Measurements from ENCODE around the gene NAAA.
"Not testable (repeated sequence)": the region's sequence is repeated elsewhere in the genome, so short reads cannot be mapped to it uniquely, and the experiment has no call there.

NAAA gene

DNA sequence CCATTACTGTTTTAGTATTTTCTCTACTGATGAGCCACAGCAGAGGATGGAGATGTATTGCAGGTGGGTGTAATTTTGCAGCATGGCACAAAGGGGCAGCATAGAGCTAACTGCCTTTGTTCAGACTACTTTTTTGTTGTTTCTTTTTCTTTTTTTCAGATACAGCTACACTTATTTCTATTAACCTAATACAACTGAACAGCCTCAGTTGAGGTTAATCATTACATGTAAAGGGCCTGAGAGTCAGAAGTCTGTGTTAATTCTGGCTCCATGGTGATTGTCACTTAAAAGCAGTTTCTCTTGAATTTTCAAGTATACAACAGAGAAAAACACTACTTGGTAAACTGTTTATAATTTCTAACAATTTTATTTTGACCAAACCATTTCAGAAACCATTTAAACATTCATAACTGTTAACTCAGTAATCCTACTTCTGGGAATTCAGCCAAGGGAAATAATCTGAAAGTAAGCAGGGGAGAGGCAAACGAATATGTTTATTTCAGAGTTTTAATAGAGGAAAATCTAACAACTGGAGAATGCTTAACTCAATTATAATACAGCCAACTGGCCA lies 24.6 kb downstream of the NAAA start:
- DNase-seq = no peak

DNA sequence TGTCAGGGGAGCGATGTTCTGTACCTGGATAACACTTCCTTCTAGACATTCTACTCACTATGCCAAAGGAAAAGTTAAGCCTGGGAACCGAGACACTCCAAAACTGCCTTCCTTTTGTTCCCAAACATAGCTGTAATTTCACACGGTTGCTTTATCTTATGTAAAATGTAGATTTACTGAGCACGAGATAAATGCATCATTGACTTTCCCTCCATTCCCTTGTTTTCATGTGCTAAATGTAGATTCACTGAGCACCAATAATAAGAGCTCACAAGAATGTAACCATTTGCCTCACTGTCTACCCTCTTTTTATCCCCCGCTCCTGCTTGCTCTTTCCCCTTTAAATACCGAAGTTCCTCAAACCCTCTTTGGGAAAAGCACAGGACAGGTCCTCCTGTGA lies 27.8 kb downstream of the NAAA start:
- no peak for DNase-seq

DNA sequence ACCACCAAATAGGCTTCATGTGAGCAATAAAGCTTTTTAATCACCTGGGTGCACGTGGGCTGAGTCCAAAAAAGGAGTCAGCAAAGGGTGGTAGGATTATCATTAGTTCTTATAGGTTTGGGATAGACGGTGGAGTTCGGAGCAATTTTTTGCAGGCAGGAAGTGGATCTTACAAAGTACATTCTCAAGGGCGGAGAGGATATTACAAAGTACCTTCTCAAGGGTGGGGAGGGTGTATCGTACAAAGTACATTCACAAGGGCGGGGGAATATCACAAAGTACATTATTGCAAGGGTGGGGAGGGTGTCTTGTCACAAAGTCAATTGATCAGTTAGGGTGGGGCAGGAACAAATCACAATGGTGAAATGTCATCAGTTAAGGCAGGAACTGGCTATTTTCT lies 30.0 kb downstream of the NAAA start:
- DNase-seq = not testable (repeated sequence)

DNA sequence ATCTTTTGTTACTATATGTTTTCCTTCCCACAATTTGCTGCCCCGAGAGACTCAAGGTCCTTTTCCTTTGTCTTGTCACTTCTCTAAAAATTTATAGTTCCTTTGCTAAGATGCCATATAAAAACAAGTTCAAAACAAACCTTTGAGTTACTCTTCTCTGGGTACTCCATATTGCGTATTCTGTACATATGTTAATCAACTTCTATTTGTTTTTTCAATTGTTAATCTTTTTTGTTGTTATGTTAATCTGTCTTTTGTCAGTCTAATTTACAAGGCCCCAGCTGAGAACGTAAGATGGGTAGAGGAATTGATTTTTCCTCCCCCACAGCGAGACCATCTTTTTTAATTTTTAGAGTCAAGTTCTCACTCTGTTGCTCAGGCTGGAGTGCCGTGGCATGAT lies 31.4 kb downstream of the NAAA start:
- DNase-seq = no peak

DNA sequence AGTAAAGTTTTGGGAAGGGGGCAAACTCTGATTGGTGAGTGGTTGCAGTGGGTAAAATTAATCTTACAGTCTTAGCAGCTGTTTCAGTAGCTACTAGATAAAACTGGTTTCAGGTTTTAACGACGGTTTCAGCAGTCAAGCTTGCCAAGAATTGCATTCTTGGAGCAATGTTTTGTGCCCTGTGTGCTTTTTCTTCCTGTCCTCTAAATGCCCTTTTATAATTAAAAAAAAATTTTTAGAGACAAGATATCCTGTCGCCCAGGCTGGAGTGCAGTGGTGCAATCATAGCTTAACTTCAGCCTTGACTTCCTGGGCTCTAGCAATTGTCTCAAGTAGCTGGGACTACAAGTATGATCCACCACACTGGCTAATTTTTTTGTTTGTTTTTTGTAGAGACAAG lies 32.3 kb downstream of the NAAA start:
- DNase-seq = no peak

DNA sequence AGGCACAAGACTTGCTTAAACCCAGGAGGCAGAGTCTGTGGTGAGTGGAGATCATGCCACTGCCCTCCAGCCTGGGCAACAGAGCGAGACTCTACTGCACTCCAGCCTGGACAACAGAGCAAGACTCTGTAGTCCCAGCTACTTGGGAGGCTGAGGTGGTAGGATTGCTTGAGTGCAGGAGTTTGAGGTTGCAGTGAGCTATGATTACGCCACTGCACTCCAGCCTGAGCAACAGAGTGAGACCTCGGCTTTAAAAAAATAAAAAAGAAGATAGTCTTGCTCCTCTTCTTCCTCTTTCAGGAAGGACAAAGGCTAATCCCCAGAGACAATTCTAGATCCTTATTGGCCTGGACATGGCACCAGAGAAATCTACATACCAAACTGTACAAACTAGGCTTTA lies 32.8 kb downstream of the NAAA start:
- no peak for DNase-seq

DNA sequence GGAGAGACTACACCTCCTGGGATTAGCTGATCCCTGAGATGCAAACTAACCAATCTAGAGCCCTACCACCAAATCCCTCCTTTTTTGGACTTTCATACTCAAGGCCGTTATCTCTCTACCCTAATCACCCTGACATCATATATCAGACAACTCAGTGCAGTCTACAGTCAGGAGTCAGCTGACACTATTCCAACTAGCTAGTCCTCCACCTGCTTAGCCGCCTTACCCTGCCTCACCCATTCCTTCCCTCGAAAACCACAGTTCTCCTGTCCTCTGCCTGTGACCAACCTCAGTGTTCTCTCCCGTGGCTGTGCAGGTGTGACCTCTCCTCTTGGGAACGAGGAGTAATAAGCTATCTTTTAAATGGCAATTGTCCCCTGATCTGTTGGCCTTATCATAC lies 36.7 kb downstream of the NAAA start:
- no peak for DNase-seq

DNA sequence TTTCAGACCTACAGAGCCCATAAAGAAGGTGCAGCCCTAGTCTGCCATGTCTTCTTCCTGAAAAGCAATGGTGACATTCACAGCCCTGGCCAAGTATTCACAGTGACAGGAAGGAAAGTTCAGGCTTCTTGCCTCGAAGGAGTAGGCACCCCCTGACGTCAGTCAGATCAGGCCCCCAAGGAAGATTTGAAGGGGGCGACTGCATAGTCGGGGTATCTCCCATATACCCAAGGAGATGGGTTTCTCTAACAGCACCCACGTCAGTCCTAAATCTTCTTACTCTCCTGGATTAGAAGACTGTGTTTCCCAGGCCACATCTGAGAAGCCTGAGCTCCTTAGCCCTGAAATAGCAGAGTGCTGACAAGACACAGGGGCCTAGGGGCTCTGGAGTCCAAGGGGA lies 38.5 kb downstream of the NAAA start, which contains the start of gene PPEF2:
Gene PPEF2, minus strand, starts transcription at position 101 of the 400 bp plus-strand sequence. CDS start 6,127 bp downstream, outside the sequence.
- no peak for DNase-seq

DNA sequence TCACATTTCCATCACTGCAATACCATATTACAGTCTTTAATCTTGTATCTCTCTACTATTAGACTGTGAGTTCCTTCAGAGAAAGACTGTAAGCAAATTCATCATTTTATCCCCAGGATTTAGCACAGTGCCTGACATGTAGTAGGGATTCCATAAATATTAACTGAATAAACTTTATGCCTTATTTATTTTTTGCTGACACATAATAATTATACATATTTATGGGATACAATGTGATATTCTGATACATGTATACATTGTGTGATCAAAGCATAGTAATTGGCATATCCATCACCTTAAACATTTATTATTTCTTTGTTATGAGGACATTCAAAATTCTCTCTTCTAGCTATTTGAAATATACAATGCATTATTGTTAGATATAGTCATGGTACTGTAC lies 42.3 kb downstream of the NAAA start:
- DNase-seq = no peak

DNA sequence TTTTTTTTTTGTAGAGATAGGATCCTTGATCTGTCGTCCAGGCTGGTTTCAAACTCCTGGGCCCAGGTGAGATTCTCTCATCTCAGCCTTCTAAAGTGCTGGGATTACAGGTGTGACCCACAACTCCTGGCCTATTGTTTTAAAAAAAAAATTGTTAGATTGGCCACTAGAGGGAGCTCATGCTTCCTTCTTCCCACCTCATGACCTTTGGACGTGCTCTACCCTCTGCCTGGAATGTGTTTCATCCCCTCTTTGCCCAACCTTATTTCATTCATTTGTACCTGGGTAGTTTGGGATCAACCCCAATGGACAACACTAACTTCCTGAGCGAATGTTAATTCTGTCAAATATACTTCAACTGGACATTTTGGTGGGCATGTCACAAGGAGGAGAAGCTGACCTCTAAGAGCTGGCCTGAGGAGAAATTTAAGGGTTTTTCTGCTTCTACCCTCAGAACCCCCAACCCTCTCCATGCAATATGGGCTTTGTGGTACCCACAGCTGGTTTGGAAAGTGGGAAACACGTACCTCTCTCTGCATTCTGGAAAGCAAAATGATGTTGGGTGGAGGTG lies 45.0 kb downstream of the NAAA start:
- no peak for DNase-seq

DNA sequence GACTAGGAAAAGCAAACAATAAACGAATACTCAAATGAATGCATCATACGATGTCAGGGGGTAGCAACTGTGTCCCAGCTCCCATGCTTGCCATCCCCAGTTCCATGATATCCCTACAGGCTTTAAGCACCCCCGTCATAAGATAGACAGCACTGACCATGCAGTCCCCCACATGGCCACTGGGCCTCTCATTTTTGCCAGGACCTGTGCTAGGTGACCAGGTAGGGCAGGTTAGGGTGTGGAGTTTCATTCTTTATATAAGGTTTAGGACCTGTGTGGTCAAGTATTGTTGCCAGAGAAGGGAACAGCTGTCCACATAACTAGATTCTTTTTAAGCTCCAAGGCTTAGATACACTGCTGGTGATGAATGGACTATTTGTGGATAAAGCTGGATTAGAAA lies 48.3 kb downstream of the NAAA start:
- no peak for DNase-seq

DNA sequence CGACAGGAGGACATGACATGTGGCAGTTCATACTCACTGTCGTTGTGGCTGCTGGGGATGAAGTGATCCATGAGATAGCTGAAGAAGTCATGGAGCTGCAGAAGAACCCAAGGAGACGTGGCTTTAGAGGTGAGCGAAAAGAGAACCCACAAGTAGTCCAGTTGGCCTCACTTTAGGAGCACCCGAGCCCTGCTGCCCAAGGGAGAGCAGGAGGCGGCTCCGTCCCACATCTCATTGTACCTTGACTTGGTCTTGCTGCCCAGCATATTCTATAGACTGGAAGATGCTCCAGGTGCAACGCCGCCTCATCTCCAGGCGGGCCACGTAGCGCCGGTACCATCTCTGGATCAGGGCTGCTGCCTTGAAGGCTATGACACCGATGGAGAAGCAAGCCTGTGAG lies 49.2 kb downstream of the NAAA start:
- DNase-seq = no peak

DNA sequence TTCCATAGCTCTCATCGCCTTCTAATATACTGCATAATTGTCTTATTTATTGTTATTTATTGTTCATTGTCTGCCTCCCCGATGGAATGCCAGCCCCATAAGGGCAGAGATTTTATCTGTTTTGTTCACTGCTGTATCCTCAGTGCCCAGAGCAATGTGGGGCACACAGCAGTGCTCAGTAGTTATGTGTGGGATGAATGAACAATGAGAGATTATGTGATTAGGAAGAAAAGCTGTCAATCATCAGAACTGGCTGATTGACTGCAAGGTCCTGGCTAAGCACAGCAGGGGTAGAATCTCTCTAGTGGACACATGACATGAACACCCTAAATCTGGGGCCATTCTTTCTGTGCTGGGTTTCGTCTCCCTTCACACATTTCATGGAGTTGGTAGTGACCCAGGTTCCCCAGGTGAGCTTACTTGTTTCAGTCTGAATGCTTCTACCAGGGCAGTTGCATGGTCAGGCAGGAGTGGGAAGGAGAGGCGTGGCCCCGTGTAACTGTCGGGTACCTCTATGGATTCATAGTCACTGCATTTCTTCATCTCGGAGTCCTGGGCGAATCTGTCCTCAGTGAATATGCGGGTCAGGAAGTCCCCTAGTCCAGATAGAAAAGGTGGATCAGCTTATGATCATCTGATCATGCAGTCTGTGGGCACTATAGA lies 51.1 kb downstream of the NAAA start:
- DNase-seq = no peak

DNA sequence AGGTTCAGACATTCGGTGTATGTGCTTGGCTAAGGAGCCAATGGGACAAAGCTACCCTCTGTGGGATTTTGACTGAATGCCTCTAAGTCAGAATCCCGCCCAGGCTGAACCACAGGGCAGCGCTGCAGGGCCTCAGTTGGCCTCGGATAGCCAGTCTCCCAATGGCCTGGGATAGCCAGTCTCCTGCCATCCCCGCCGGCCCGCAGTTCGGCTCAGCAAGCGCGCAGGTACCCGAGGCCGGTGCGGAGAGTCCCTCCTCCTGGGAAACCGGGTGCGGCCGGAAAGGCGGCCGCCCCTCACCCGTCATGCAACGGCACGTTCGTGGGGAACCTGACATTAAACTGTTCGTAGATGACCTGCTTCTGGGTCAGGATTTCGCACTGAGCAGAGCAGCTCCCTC lies 54.7 kb downstream of the NAAA start:
- no peak for DNase-seq

DNA sequence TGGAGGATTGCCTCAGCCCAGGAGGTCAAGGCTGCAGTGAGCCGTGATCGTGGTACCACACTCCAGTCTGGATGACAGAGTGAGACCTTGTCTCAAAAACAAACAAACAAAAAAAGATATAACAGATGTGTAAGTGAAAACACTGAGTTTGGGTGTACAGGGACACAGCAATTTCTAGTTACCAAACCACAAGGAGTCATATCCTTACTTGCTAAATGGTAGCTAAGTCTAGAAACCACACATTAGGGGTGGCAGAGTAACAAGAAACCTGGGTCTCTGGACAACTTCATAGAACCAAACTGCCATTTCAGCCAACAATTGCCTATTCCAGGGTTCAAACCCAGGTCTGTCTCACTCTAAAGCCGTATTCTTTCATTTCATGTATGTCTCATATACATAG lies 59.3 kb downstream of the NAAA start:
- no peak for DNase-seq

DNA sequence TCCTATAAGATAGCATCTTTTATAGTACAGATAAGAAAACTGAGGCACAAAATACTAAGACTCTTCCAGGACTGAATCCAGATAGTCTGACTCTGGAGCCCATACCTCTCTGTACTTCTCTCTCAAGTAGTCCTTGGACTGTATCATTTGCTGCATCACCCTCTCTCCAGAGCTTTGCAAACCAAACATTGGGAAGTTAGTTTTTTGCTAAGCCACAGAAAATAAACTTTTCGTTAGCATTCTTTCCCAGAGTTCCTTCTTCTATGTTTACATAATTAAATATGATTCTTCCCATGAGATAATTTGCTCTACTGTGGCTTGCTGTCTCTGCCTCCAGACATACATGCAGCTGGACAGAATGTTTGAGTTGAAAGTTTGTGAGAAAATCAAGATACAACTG lies 60.5 kb downstream of the NAAA start:
- DNase-seq = no peak

DNA sequence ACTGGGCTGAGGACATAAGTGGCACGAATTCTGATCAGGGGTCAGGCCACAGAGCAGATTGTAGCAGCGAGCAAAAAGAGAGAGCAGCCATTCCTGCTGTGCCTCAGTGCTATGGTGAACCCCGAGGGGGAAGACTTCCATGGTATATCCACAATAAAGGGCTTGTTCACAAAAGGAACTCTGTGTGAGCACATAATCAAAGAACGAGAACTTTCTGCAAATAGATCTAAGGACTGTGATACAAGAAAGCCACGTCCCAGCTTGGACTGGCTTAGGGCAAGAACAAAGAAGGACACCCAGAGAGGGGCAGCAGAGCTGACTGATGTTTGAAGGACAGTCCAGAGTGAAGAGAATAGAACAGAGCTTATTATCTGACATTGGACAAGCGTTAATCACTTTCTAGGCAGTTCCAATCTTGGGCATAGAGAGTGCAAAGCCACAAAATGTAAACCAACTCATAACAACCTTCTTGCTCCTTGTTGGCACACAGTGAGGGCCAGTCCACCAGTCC lies 62.5 kb downstream of the NAAA start:
- DNase-seq = no peak

DNA sequence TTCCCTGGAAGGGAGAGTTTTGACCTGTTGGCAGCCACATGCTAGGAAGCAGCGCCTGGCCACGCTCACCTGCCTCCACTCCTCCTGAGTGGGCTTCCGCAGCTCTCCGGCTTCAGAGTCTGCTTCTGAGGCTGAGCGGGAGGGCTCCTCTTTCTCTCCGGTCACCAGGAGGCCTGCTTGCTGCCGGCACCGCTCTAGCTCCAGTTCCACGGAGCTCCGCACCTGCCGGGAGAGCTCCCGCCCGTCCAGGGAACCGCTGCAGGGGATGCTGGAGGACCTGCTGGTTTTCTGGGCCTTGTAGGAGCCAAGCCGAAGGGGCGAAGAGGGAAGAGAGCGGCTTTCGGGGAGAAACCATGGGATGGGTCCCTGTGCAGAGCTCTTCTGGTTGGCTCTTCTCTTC lies 64.6 kb downstream of the NAAA start:
- no peak for DNase-seq

DNA sequence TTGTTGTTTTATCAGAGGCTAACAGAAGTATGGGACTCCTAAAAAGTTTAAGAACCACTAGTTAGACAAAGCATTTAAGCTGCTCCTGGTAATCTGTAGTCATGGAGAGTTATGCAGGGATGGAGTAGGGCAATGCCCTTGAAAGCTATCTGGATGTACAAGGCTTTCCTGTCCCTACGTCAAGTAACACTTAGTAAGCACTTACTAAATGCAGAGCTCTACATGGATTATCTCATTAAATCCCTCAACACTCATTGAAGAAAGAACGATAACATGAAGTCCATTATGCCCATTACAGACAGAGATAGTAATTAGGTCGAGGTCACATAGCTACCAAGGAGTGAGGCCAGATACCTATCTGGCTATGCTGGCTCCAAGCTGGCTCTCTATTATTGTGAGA lies 71.7 kb downstream of the NAAA start:
- DNase-seq = no peak

DNA sequence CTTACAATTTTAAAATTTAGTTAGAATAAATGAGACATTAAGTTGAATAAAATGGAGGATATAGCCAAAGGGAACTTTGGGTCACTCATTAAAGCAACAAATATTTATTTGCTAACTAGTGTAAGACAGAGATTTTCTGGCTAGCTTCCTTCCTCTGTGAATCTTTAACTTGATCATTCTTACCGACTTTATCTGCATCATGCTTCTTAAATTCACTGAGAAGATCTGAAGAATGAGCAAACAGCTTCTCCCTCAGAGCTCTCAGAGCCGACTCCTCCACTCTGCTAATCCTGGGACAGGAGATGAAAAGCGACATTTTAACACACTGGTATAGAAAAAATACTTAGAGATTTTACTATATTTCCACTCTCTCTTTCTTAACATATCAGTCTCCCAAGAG lies 73.7 kb downstream of the NAAA start:
- no peak for DNase-seq

Data from activated CD4-positive, CD25-positive, alpha-beta regulatory T cell treated with anti-CD3 and anti-CD28 coated beads, Interleukin-2, amount 50 U/mL, for 72 hours (primary cell).